Mesenchymal stem cell (in vitro differentiated cells and primary cell): ENCODE measurements around the gene KLHL26.
A peak's percentile ranks its signal among the peaks of the same experiment; 100 is the strongest.

Experiments
- DNase-seq: peaks from one replicate; pipeline ENCODE4 v3.0.0-alpha.2; 2013
- H2AFZ ChIP-seq: one replicate; pipeline ENCODE4 v1.6.1; 2013; ENCODE audit warnings: low read depth, mild to moderate bottlenecking, control low read depth, inconsistent platforms, low read length, moderate library complexity
- H2AK5ac ChIP-seq: 2 replicates; pipeline ENCODE4 v1.6.1; 2013; ENCODE audit warnings: low read length, moderate library complexity, mild to moderate bottlenecking, inconsistent platforms; ENCODE audit not compliant: severe bottlenecking
- H2BK120ac ChIP-seq: one replicate; pipeline ENCODE4 v1.6.1; 2013; ENCODE audit warnings: low read depth, mild to moderate bottlenecking, inconsistent platforms, low read length, moderate library complexity
- H2BK12ac ChIP-seq, 2 experiments: one replicate each; pipeline ENCODE4 v1.6.1; 2013; ENCODE audit warnings: inconsistent platforms in 2 of 2, low read length in 2 of 2, mild to moderate bottlenecking in 2 of 2, moderate library complexity in 2 of 2, control low read depth in 1 of 2
- H2BK15ac ChIP-seq: one replicate; pipeline ENCODE4 v1.6.1; 2013; ENCODE audit warnings: mild to moderate bottlenecking, low read depth, inconsistent platforms; ENCODE audit not compliant: poor library complexity, severe bottlenecking
- H2BK5ac ChIP-seq: 2 replicates; pipeline ENCODE4 v1.6.1; 2013; ENCODE audit warnings: low read depth, mild to moderate bottlenecking, low read length, control low read depth, inconsistent platforms; ENCODE audit not compliant: poor library complexity, severe bottlenecking
- H3K14ac ChIP-seq, 2 experiments: one replicate each; pipeline ENCODE4 v1.6.1; 2013; ENCODE audit warnings: inconsistent platforms in 2 of 2, low read length in 2 of 2, control low read depth in 1 of 2, mild to moderate bottlenecking in 1 of 2, moderate library complexity in 1 of 2
- H3K18ac ChIP-seq, 2 experiments: one replicate each; pipeline ENCODE4 v1.6.1; 2013; ENCODE audit warnings: inconsistent platforms in 2 of 2, low read length in 2 of 2, control low read depth in 1 of 2, low read depth in 1 of 2, mild to moderate bottlenecking in 1 of 2
- H3K23ac ChIP-seq, 2 experiments: one replicate each; pipeline ENCODE4 v1.6.1; 2013; ENCODE audit warnings: inconsistent platforms in 2 of 2, low read length in 2 of 2, mild to moderate bottlenecking in 2 of 2, moderate library complexity in 2 of 2, control low read depth in 1 of 2
- H3K27ac ChIP-seq: 2 replicates; pipeline ENCODE4 v1.5.1; 2013; ENCODE audit warnings: mild to moderate bottlenecking, moderate library complexity, low read length, control low read depth, inconsistent platforms; ENCODE audit not compliant: poor library complexity, severe bottlenecking
- H3K27me3 ChIP-seq, 2 experiments: 2 replicates each; pipeline versions ENCODE4 v1.6.1 to v1.7.0; 2013; ENCODE audit warnings: low read length in 2 of 2, mild to moderate bottlenecking in 2 of 2, moderate library complexity in 2 of 2, control low read depth in 1 of 2, inconsistent platforms in 1 of 2; ENCODE audit not compliant: control insufficient read depth in 1 of 2, insufficient read depth in 1 of 2
- H3K36me3 ChIP-seq, 2 experiments: 2 replicates each; pipeline versions ENCODE4 v1.6.1 to v1.7.0; 2013; ENCODE audit warnings: low read length in 2 of 2, control low read depth in 1 of 2, inconsistent platforms in 1 of 2, low read depth in 1 of 2, mild to moderate bottlenecking in 1 of 2; ENCODE audit not compliant: insufficient read depth in 2 of 2, control insufficient read depth in 1 of 2
- H3K4ac ChIP-seq, 2 experiments: one replicate each; pipeline ENCODE4 v1.6.1; 2013; ENCODE audit warnings: inconsistent platforms in 2 of 2, low read length in 2 of 2, mild to moderate bottlenecking in 2 of 2, moderate library complexity in 2 of 2, control low read depth in 1 of 2, low read depth in 1 of 2
- H3K4me1 ChIP-seq: 2 replicates; pipeline ENCODE4 v1.6.1; 2013; ENCODE audit warnings: low read depth, low read length, control low read depth; ENCODE audit not compliant: control insufficient read depth, insufficient read depth
- H3K4me2 ChIP-seq: 2 replicates; pipeline ENCODE4 v1.6.1; 2013; ENCODE audit warnings: low read length, mild to moderate bottlenecking, inconsistent platforms; ENCODE audit not compliant: poor library complexity, severe bottlenecking
- H3K4me3 ChIP-seq, 2 experiments: 2 replicates each; pipeline versions ENCODE4 v1.5.1 to v1.7.0; 2013; ENCODE audit warnings: low read length in 2 of 2, mild to moderate bottlenecking in 2 of 2, control low read depth in 1 of 2, low read depth in 1 of 2; ENCODE audit not compliant: insufficient read depth in 1 of 2
- H3K79me1 ChIP-seq: replicated peaks from 2 replicates; pipeline ENCODE4 v1.6.1; 2013; ENCODE audit warnings: mild to moderate bottlenecking, control low read depth, low read length, inconsistent platforms; ENCODE audit not compliant: poor library complexity, severe bottlenecking
- H3K9ac ChIP-seq: 2 replicates; pipeline ENCODE4 v1.7.0; 2013; ENCODE audit warnings: mild to moderate bottlenecking, low read length, moderate library complexity
- H3K9me3 ChIP-seq: 2 replicates; pipeline ENCODE4 v1.7.0; 2013; ENCODE audit warnings: mild to moderate bottlenecking, low read length; ENCODE audit not compliant: control insufficient read depth
- H4K8ac ChIP-seq: one replicate; pipeline ENCODE4 v1.6.1; 2013; ENCODE audit warnings: inconsistent platforms, mild to moderate bottlenecking, low read length, moderate library complexity
- H4K91ac ChIP-seq: one replicate; pipeline ENCODE4 v1.6.1; 2013; ENCODE audit warnings: mild to moderate bottlenecking, low read length, inconsistent platforms
- WGBS: methylation state at CpG from one replicate; pipeline ENCODE4 v1.1.7; 2013; ENCODE audit warnings: mixed read lengths; 5-methylcytosine and 5-hydroxymethylcytosine counted together

Gene KLHL26

GRCh38 chr19:18655173-18655844, 18.5 kb downstream of the KLHL26 start:
- H2BK5ac ChIP-seq = no peak overlapping the region
- 96% methylated on average over 13 of the region's 13 CpGs for WGBS
- H4K8ac ChIP-seq = no peak overlapping the region
- H3K27me3 ChIP-seq = peaks cover 0 to 14% of the 10 kb centered on the region in 2 experiments
- no peak overlapping the region for H3K18ac ChIP-seq
- H3K4me1 ChIP-seq = peaks cover 39% of the 10 kb centered on the region
- H3K36me3 ChIP-seq = peaks cover 0 to 8% of the 10 kb centered on the region in 2 experiments
- H3K4ac ChIP-seq = no peak overlapping the region
- H2AFZ ChIP-seq = no peak overlapping the region
- H3K4me2 ChIP-seq = no peak overlapping the region
- peak overlapping the region in 1 of 2 experiments; percentile 37 for H2BK12ac ChIP-seq
- no peak overlapping the region for H3K27ac ChIP-seq
- no peaks in the 10 kb centered on the region for H3K9me3 ChIP-seq
- H3K23ac ChIP-seq = no peak overlapping the region
- no peak for DNase-seq
- no peak overlapping the region for H3K4me3 ChIP-seq
- peaks cover 29% of the 10 kb centered on the region for H3K79me1 ChIP-seq
- H3K14ac ChIP-seq = no peak overlapping the region
- peak overlapping the region; percentile 12 for H2BK15ac ChIP-seq
- H2AK5ac ChIP-seq = no peak overlapping the region
- no peak overlapping the region for H4K91ac ChIP-seq
- no peak overlapping the region for H2BK120ac ChIP-seq
- H3K9ac ChIP-seq = no peak overlapping the region

- H2BK120ac ChIP-seq = no peak overlapping the region
- H4K8ac ChIP-seq = no peak overlapping the region
- H2AFZ ChIP-seq = no peak overlapping the region
- peak overlapping the region; percentile 14 to 73 for H3K4ac ChIP-seq
- H3K18ac ChIP-seq = peak overlapping the region in 1 of 2 experiments; percentile 40
- no peak overlapping the region for H3K23ac ChIP-seq
- H3K4me1 ChIP-seq = peaks cover 36% of the 10 kb centered on the region
- no peak overlapping the region for H3K27ac ChIP-seq
- no peak overlapping the region for H3K9ac ChIP-seq
- H3K4me2 ChIP-seq = no peak overlapping the region
- H3K4me3 ChIP-seq = no peak overlapping the region
- peaks cover 30% of the 10 kb centered on the region for H3K79me1 ChIP-seq
- no peak for DNase-seq
- H3K9me3 ChIP-seq = no peaks in the 10 kb centered on the region
- 66% methylated on average over 19 of the region's 19 CpGs for WGBS
- H3K27me3 ChIP-seq = peaks cover 0 to 14% of the 10 kb centered on the region in 2 experiments
- H2BK15ac ChIP-seq = no peak overlapping the region
- H3K14ac ChIP-seq = peak overlapping the region in 1 of 2 experiments; percentile 76
- peaks cover 0 to 7% of the 10 kb centered on the region in 2 experiments for H3K36me3 ChIP-seq
- H2AK5ac ChIP-seq = no peak overlapping the region
- H4K91ac ChIP-seq = peak overlapping the region; percentile 56
- H2BK12ac ChIP-seq = peak overlapping the region in 1 of 2 experiments; percentile 32
- no peak overlapping the region for H2BK5ac ChIP-seq
Measured at GRCh38 chr19:18656337-18657086, 19.7 kb downstream of the KLHL26 start.

DNA sequence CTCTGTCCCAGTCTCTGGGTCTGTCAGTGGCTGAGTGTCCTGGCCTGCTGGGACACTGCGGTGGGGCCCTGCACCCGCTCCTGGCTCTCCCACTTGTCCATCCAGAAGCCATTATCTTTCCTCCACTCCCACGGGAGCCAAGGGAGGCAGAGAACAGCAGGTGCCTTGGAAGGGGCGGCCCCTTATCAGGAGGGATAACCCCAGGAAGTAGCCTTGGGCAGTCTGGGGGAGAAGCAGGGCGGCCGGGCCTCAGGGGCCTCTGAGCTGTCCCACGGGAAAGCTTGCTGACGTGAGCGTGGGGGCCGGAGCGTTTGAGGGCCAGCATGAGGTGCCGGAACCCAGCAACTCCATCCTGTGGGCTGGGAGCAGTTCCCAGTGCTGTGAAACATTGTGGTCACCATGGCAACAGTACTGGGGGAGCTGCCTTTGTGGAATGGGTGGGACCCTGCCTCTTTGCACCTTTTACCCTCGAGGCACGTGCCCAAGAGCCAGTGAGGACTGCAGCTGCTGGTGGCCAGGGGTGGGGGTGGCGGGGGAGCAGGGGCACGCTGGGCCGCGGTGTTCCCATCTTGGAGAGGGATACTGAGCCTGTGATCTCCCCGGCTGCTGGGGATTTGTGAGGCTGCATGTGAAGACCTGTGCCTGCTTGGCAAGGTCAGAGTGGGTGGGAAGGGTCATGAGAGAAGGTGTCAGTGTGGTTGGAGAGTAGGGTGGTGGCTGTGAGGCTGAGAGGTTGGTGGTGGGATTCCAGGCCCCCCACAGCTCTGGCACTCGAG, 20.9 kb downstream of the KLHL26 start:
- peaks cover 0 to 14% of the 10 kb centered on the region in 2 experiments for H3K27me3 ChIP-seq
- H3K23ac ChIP-seq = no peak overlapping the region
- no peak overlapping the region for H4K91ac ChIP-seq
- peak; percentile 90 for DNase-seq
- H3K9me3 ChIP-seq = no peaks in the 10 kb centered on the region
- peak overlapping the region; percentile 83 for H3K9ac ChIP-seq
- peaks cover 34% of the 10 kb centered on the region for H3K4me1 ChIP-seq
- H2BK12ac ChIP-seq = peak overlapping the region in 1 of 2 experiments; percentile 64
- H3K27ac ChIP-seq = no peak overlapping the region
- no peak overlapping the region for H3K14ac ChIP-seq
- H3K79me1 ChIP-seq = peaks cover 27% of the 10 kb centered on the region
- H3K4me2 ChIP-seq = no peak overlapping the region
- no peak overlapping the region for H2BK5ac ChIP-seq
- no peak overlapping the region for H2BK15ac ChIP-seq
- no peak overlapping the region for H2AK5ac ChIP-seq
- H3K4ac ChIP-seq = no peak overlapping the region
- H2AFZ ChIP-seq = no peak overlapping the region
- WGBS = 68% methylated on average over 20 of the region's 20 CpGs
- H2BK120ac ChIP-seq = no peak overlapping the region
- H4K8ac ChIP-seq = peak overlapping the region; percentile 7
- H3K4me3 ChIP-seq = no peak overlapping the region
- H3K36me3 ChIP-seq = peaks cover 0 to 7% of the 10 kb centered on the region in 2 experiments
- H3K18ac ChIP-seq = peak overlapping the region in 1 of 2 experiments; percentile 52
